MM.1S (cell line): Measurements from ENCODE around the gene CPSF3.

Source experiments
- DNase-seq: peaks from one replicate; pipeline ENCODE4 v3.0.0-alpha.2; 2015
- H2AFZ ChIP-seq: fragments of 300-600 bp; sonication (generic); 2 replicates; pipeline ENCODE4 v1.6.0; 2016; ENCODE audit warnings: antibody characterized with exemption, low read length
- H3F3A ChIP-seq: fragments of 300-600 bp; sonication (generic); 2 replicates; pipeline ENCODE4 v1.6.1; 2016; ENCODE audit warnings: mild to moderate bottlenecking, antibody characterized with exemption, low read length, moderate library complexity, mixed read lengths; ENCODE audit not compliant: insufficient read depth
- H3K27ac ChIP-seq: fragments of 300-600 bp; sonication (generic); 2 replicates; pipeline ENCODE4 v1.5.1; 2016; ENCODE audit warnings: mild to moderate bottlenecking, low read length
- H3K27me3 ChIP-seq: fragments of 300-600 bp; sonication (generic); replicated peaks from 2 replicates; pipeline ENCODE4 v1.6.0; 2016; ENCODE audit warnings: low read length; ENCODE audit not compliant: insufficient read depth
- H3K36me3 ChIP-seq: fragments of 300-600 bp; sonication (generic); replicated peaks from 2 replicates; pipeline ENCODE4 v1.6.1; 2016; ENCODE audit warnings: mild to moderate bottlenecking, low read length, mixed read lengths; ENCODE audit not compliant: insufficient read depth
- H3K4me1 ChIP-seq: fragments of 300-600 bp; sonication (generic); 2 replicates; pipeline ENCODE4 v1.6.1; 2016; ENCODE audit warnings: low read length, mixed read lengths
- H3K4me2 ChIP-seq: fragments of 300-600 bp; sonication (generic); 2 replicates; pipeline ENCODE4 v1.6.0; 2016; ENCODE audit warnings: low read depth, low read length
- H3K4me3 ChIP-seq: fragments of 300-600 bp; sonication (generic); 2 replicates; pipeline ENCODE4 v1.5.1; 2016; ENCODE audit warnings: low read length, mixed read lengths
- H3K79me2 ChIP-seq: fragments of 300-600 bp; sonication (generic); 2 replicates; pipeline ENCODE4 v1.6.1; 2016; ENCODE audit warnings: mixed run types, low read length, mixed read lengths
- H3K9ac ChIP-seq: fragments of 300-600 bp; sonication (generic); 2 replicates; pipeline ENCODE4 v1.6.1; 2016; ENCODE audit warnings: low read length, mixed read lengths
- H3K9me2 ChIP-seq: fragments of 300-600 bp; sonication (generic); replicated peaks from 2 replicates; pipeline ENCODE4 v1.6.1; 2016; ENCODE audit warnings: mild to moderate bottlenecking, low read length, mixed read lengths; ENCODE audit not compliant: insufficient read depth
- H3K9me3 ChIP-seq: fragments of 300-600 bp; sonication (generic); replicated peaks from 2 replicates; pipeline ENCODE4 v1.6.1; 2016; ENCODE audit warnings: mild to moderate bottlenecking, low read length, mixed read lengths; ENCODE audit not compliant: insufficient read depth
- H4K20me1 ChIP-seq: fragments of 300-600 bp; sonication (generic); 2 replicates; pipeline ENCODE4 v1.6.1; 2016; ENCODE audit warnings: mild to moderate bottlenecking, low read length, moderate library complexity, mixed read lengths; ENCODE audit not compliant: insufficient read depth
- CTCF ChIP-seq: fragments of 300-600 bp; sonication (generic); IDR thresholded peaks from 2 replicates; pipeline ENCODE4 v1.5.1; 2016; ENCODE audit warnings: antibody characterized with exemption, low read length, mixed read lengths
- EZH2 ChIP-seq: fragments of 300-600 bp; sonication (generic); optimal IDR thresholded peaks from 2 replicates; pipeline ENCODE3; 2017; ENCODE audit warnings: low read depth, mild to moderate bottlenecking, antibody characterized with exemption, low read length, mixed read lengths
- EZH2phosphoT487 ChIP-seq: fragments of 300-600 bp; sonication (generic); IDR thresholded peaks from 2 replicates; pipeline ENCODE4 v1.6.1; 2018; ENCODE audit warnings: antibody characterized with exemption, low read length

Gene CPSF3

GRCh38 chr2:9440058-9440727, 16.7 kb downstream of the CPSF3 start:
- Histone ChIP-seq H3K4me3 (no peak overlapping the region), H3K27ac (no peak overlapping the region), H3K36me3 (no peaks in the 10 kb centered on the region; the same call in none of the 2 replicates)

GRCh38 chr2:9441556-9441955, 18.1 kb downstream of the CPSF3 start:
- TF ChIP-seq EZH2phosphoT487: no peak
- H3K79me2 ChIP-seq: no peaks in the 10 kb centered on the region
- H3K9ac ChIP-seq: no peak overlapping the region
- no peaks in the 10 kb centered on the region for H3K9me3 ChIP-seq
- no peak overlapping the region for H3K4me3 ChIP-seq
- no peaks in the 10 kb centered on the region; the same call in none of the 2 replicates for H3K36me3 ChIP-seq
- H3K4me2 ChIP-seq: no peak overlapping the region
- no peaks in the 10 kb centered on the region for H3K27me3 ChIP-seq
- no peak overlapping the region for H3K27ac ChIP-seq
- H4K20me1 ChIP-seq: no peaks in the 10 kb centered on the region
- no peaks in the 10 kb centered on the region for H3K9me2 ChIP-seq
- no peaks in the 10 kb centered on the region for H3K4me1 ChIP-seq
- no peaks in the 10 kb centered on the region for H3F3A ChIP-seq
- DNase-seq: no peak
- H2AFZ ChIP-seq: no peak overlapping the region

More at GRCh38 chr2:9440058-9440727, 16.7 kb downstream of the CPSF3 start:
- no peak for DNase-seq
- Histone ChIP-seq H3K4me2 (no peak overlapping the region), H3F3A (no peaks in the 10 kb centered on the region), H3K9me2 (no peaks in the 10 kb centered on the region), H3K4me1 (no peaks in the 10 kb centered on the region), H4K20me1 (no peaks in the 10 kb centered on the region), H3K9ac (no peak overlapping the region), H3K9me3 (no peaks in the 10 kb centered on the region), H3K79me2 (no peaks in the 10 kb centered on the region), H2AFZ (no peak overlapping the region), H3K27me3 (no peaks in the 10 kb centered on the region)
- TF ChIP-seq CTCF: no peak
- no peak for TF ChIP-seq EZH2phosphoT487
- TF ChIP-seq EZH2: no peak

- H3K4me2 ChIP-seq: no peak overlapping the region
- H3K9me3 ChIP-seq: no peaks in the 10 kb centered on the region
- H3K4me1 ChIP-seq: no peaks in the 10 kb centered on the region
- H3K79me2 ChIP-seq: no peaks in the 10 kb centered on the region
- no peak for TF ChIP-seq CTCF
- no peak for TF ChIP-seq EZH2
- TF ChIP-seq EZH2phosphoT487: no peak
- H3K9ac ChIP-seq: no peak overlapping the region
- H3K27ac ChIP-seq: no peak overlapping the region
- H4K20me1 ChIP-seq: no peaks in the 10 kb centered on the region
- no peaks in the 10 kb centered on the region; the same call in 1 of the 2 replicates for H3K36me3 ChIP-seq
- no peak overlapping the region for H3K4me3 ChIP-seq
- H3K27me3 ChIP-seq: no peaks in the 10 kb centered on the region
- DNase-seq: no peak
- H3F3A ChIP-seq: no peaks in the 10 kb centered on the region
- no peaks in the 10 kb centered on the region for H3K9me2 ChIP-seq
- H2AFZ ChIP-seq: no peak overlapping the region
Observed at GRCh38 chr2:9443526-9443925, 20.1 kb downstream of the CPSF3 start.

- Histone ChIP-seq H3K36me3 (no peaks in the 10 kb centered on the region; the same call in 1 of the 2 replicates), H3K9ac (no peak overlapping the region), H3K4me1 (no peaks in the 10 kb centered on the region), H3K27ac (no peak overlapping the region), H3K79me2 (no peaks in the 10 kb centered on the region), H3F3A (no peaks in the 10 kb centered on the region), H3K9me3 (no peaks in the 10 kb centered on the region), H2AFZ (no peak overlapping the region), H3K27me3 (no peaks in the 10 kb centered on the region), H4K20me1 (no peaks in the 10 kb centered on the region), H3K4me3 (no peak overlapping the region), H3K4me2 (no peak overlapping the region), H3K9me2 (no peaks in the 10 kb centered on the region)
- TF ChIP-seq EZH2phosphoT487 (no peak), EZH2 (no peak), CTCF (no peak)
- DNase-seq: no peak
Observed at GRCh38 chr2:9445089-9445488, 21.6 kb downstream of the CPSF3 start.
